NCI-H2171 treated with DMSO at 0.1 percent for 48 hours (cell line): ENCODE results near the gene SCN8A.
A peak's percentile ranks its signal among the peaks of the same experiment; 100 is the strongest.
"Not testable (repeated sequence)": the region's sequence is repeated elsewhere in the genome, so short reads cannot be mapped to it uniquely, and the experiment has no call there.

Experiments
- DNase-seq: peaks from one replicate; lab custom pipeline; 2025; lab: John Stamatoyannopoulos, UW

SCN8A gene

GRCh38 chr12:51771008-51771407, 180.0 kb downstream of the SCN8A start:
- DNase-seq = no peak

- peak; percentile 23 for DNase-seq
Observed at GRCh38 chr12:51773145-51773869, 182.3 kb downstream of the SCN8A start.

DNA sequence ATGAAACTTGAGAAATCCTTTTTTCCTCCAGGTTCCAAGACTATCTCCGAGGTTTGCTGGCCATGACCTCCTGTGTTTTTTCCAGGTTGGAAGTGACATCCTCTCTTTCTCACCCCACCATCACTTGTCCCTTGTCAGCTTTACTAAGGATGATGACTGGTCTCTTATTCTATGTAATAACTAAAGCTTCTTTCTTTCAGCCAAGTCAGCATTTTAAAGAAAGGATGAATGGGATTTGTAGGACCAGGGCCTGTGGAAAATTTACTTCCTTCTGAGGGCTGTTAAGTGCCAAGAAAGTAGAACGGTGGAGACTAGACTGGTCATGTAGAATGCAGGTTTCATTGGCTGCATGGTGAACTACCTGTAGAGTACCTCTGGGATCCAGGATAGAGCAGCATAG, 183.9 kb downstream of the SCN8A start:
- DNase-seq = no peak

- DNase-seq = no peak
Observed at GRCh38 chr12:51777457-51777856, 186.4 kb downstream of the SCN8A start.

DNA sequence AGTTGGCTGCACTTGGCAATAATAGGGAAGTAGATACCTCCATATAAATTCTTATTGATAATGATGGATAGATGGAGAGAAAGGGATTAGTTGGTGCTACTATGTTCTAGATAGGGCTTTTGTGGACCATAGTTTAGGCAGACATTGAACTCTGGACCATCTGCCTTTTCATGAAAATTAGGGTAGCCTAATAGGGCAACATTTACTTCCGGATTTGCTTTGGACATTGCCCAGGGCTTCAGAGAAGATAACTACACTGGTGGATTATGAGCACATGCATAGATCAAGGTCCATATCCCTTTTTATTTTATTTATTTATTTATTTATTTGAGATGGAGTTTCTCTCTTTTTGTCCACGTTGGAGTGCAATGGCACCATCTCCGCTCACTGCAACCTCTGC, 186.9 kb downstream of the SCN8A start:
- DNase-seq = no peak

GRCh38 chr12:51779876-51780275, 188.8 kb downstream of the SCN8A start:
- DNase-seq = no peak

DNA sequence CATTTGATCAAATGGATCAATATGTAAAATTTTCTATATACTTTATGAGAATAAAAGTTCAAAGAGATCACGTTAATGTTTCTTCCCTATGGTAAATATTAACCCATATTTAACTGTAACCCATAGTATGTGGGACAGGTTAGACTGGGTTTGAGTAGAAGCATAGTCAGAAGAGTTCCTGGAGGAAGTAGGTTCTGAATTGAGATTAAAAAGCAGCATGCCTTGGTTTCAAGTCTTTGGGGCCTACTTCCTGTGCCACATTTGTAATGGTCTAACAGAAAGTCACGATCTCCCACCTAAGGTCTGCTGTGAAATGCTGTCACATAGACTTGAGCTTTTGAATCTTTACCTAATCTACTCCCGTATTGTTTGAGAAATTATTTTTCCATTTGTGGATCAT, 193.7 kb downstream of the SCN8A start:
- no peak for DNase-seq

- DNase-seq = no peak
Observed at GRCh38 chr12:51785906-51786305, 194.9 kb downstream of the SCN8A start.

DNA sequence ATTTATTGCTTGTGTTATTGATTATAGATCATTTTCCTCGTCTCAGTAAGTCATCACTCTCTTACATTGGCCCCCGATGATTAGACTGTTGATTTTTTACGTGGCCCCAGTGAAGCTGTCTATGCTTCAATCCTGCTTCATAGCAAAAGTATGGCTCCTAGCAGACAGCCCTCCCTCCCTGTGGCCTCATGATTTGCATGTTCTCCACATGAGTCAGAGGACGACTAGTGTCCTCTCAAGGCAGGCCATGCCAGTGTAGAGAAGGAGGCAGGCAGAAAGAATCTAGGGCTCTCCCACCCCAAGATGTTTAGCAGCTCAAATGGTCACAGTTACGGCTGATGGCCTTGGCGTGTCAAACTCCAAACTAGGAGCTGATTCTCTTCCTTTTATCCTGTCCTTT, 197.8 kb downstream of the SCN8A start:
- DNase-seq = no peak

- peak; percentile 7 for DNase-seq
Observed at GRCh38 chr12:51792417-51792816, 201.4 kb downstream of the SCN8A start.

- no peak for DNase-seq
Observed at GRCh38 chr12:51793201-51793600, 202.2 kb downstream of the SCN8A start.

DNA sequence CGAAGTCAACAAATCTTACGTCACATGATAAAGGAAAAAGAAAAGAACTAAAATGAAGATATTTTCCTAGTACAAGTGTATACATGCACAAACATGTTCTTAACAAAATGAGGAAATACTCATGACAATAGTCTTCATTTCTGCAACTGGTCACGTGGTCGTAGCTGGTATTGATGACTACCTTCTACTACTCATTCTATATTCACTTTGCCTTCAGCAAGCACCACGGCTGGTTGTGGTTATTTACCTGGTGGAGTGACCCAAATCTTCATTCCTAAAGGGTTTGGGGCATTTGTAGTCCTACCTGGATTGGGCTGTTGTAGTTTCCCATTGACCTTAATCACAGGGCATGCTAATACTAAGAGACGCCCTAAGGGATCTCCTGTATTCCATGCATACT, 206.3 kb downstream of the SCN8A start:
- DNase-seq = no peak

- DNase-seq = not testable (repeated sequence)
Observed at GRCh38 chr12:51798051-51798450, 207.0 kb downstream of the SCN8A start.

- DNase-seq = no peak
Observed at GRCh38 chr12:51798501-51798900, 207.5 kb downstream of the SCN8A start.

GRCh38 chr12:51801027-51801426, 210.0 kb downstream of the SCN8A start:
- DNase-seq = no peak

GRCh38 chr12:51806896-51807295, 215.9 kb downstream of the SCN8A start:
- DNase-seq = no peak

- no peak for DNase-seq
Observed at GRCh38 chr12:51809193-51809592, 218.2 kb downstream of the SCN8A start.

DNA sequence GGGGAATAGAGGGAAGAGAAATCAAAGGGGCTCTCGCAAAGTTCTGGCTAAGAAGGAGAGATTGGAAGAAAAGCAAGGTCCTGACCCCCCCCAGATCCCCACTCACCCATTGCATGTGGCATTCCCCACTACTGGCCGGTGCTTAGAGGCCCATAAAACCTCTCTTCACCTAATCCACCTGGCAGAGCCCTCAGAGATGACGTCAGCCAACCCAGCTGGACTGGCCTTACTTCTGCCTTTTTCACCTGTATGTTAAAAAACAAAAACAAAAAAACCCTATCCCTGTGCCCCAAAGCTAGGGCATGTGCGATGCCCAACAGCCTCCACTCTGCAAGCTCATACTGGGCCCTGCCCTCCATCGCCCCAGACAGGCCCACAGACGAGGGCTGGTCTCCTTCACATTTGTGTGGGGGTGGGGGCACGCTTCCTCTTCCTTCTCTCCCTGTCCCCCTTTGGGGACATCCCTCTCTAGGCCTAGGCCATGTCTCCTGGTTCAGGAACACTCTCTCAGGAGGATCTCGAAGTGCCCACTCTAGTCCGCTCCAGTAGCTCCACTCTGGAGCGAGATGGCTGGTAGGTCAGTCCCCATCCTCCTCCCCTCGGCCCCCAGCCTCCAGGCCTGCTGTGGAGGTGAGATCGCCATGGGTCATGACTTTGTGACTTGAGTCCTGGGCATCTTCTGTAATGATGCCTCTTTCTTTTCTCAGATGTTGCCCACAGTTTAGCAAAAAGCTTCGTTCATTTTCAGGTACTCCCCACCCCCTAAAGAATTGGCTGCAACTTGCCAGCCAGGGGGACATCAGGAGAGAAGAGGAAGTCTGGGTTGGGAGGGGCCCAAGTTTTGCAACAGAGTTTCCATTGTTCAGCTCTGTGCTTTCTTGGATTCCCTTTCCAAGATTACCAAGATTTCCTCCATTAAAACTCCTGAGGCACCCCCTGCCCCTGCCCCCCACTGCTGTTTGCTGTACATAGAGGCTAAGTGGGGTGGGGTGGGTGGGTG, 220.5 kb downstream of the SCN8A start:
- no peak for DNase-seq

DNA sequence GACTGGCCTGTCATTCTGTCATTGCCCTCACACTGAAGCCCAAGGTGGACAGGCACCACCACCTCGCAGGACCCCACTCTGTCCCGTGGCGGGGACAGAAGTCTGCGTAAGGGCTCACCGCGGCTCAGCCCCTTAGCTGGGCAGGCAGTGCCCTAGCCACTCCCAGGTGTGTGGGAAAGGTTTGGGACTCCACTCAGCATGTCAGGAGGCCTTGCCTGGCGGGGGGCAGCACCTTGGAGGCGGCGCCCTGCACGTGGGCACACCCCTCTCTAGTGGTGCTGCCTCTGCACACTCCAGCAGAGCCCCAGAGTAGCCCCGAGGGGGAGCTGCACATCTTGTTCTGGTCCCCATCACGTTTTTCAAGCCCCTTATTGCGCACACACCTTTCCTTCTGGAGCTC, 221.8 kb downstream of the SCN8A start:
- DNase-seq = no peak

GRCh38 chr12:51813931-51814310, 222.9 kb downstream of the SCN8A start:
- DNase-seq = peak; percentile 27

GRCh38 chr12:51814311-51815088, 223.5 kb downstream of the SCN8A start:
- peak; percentile 51 for DNase-seq

DNA sequence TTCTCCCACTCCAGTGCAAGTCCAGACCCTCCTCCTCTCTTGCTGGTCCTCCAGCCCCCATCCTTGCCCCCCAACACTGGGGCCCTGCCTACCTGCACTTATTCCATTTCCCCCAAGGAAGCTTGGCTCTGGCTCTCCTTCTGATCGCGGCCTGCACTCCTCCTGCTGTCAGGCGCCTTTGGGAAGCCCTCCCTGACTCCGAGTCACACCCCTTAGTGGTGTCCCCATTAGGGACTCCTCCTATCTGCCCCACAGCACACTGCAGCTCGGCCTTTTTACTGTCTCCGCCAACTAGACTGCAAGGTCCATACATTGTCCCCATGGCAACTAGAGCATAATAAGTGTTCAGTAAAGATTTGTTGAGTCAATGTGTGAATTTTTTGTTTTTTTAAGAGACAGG, 224.5 kb downstream of the SCN8A start:
- DNase-seq = no peak
